Gastroesophageal sphincter (tissue), 4 donors: ENCODE measurements around the gene PTPRN2. TPM values are rescaled to one million over a fixed set of nuclear protein-coding genes. Genes with fewer than 3 reads are reported as not detected.

Source experiments
- ATAC-seq: fragments of 150-250 bp; one replicate; pipeline ENCODE4 v1.9.1; 2016; ENCODE audit warnings: mild to moderate bottlenecking, moderate library complexity
- H3K27ac ChIP-seq, 4 donors: fragments of 200-600 bp; sonication (generic) in 3 of 4; 1 replicate in 3 of 4; 2 replicates in 1 of 4; pipeline ENCODE4 v1.5.1; 2016 to 2019
- H3K27me3 ChIP-seq: fragments of 200-600 bp; sonication (generic); one replicate; pipeline ENCODE4 v1.5.1; 2019
- H3K36me3 ChIP-seq, 2 donors: fragments of 200-600 bp; sonication (generic); one replicate each; pipeline ENCODE4 v1.5.1; 2019; ENCODE audit warnings: control low read depth in 1 of 2
- H3K4me1 ChIP-seq, 3 donors: fragments of 200-600 bp; sonication (generic); 1 replicate in 2 of 3; 2 replicates in 1 of 3; pipeline ENCODE4 v1.5.1; 2016 to 2019; ENCODE audit warnings: control low read depth in 2 of 3
- H3K4me3 ChIP-seq, 2 donors: fragments of 200-600 bp; sonication (generic); one replicate each; pipeline ENCODE4 v1.5.1; 2019; ENCODE audit warnings: mild to moderate bottlenecking in 1 of 2, moderate library complexity in 1 of 2
- H3K9me3 ChIP-seq, 3 donors: fragments of 200-600 bp; sonication (generic); one replicate each; pipeline ENCODE4 v1.5.1; 2017 to 2019; ENCODE audit warnings: control low read depth in 2 of 3
- CTCF ChIP-seq, 4 experiments: fragments of 200-600 bp in 2 of 4; fragments of 450-650 bp in 2 of 4; sonication (generic) in 1 of 4; IDR thresholded peaks; one replicate each; pipeline ENCODE4 v1.5.1; 2017 to 2019; ENCODE audit warnings: antibody characterized with exemption in 4 of 4, mild to moderate bottlenecking in 2 of 4, moderate library complexity in 2 of 4
- EP300 ChIP-seq: sonication (generic); formaldehyde crosslinking; IDR thresholded peaks from one replicate; pipeline ENCODE4 v1.6.1; 2017; ENCODE audit warnings: antibody characterized with exemption, mild to moderate bottlenecking
- POLR2A ChIP-seq, 2 donors: fragments of 450-650 bp; IDR thresholded peaks; one replicate each; pipeline ENCODE4 v1.6.1; 2017; ENCODE audit warnings: antibody characterized with exemption in 2 of 2, mild to moderate bottlenecking in 2 of 2, moderate library complexity in 1 of 2
- POLR2AphosphoS5 ChIP-seq: sonication (generic); formaldehyde crosslinking; IDR thresholded peaks from one replicate; pipeline ENCODE4 v1.6.1; 2017; ENCODE audit warnings: antibody characterized with exemption
- WGBS, 2 donors: methylation state at CpG; one replicate each; pipeline ENCODE4 v1.1.5; 2018; ENCODE audit warnings: low coverage in 1 of 2; 5-methylcytosine and 5-hydroxymethylcytosine counted together
- total RNA-seq, 4 donors: library from RNA; depleted of rRNA; stranded (reverse); fragments of >200 nt; gene quantifications; one replicate each; pipeline ENCODE4 v1.1.0, GENCODE V29; 2016

The PTPRN2 gene
- total RNA-seq, 4 donors from 2014 or later: 1.7 to 4.7 (median 3.3) TPM

- Histone ChIP-seq H3K4me3 (no peak overlapping the region), H3K27ac (no peak overlapping the region), H3K4me1 (no peaks in the 10 kb centered on the region), H3K9me3 (no peaks in the 10 kb centered on the region), H3K36me3 (no peaks in the 10 kb centered on the region), H3K27me3 (no peaks in the 10 kb centered on the region)
- ATAC-seq: no peak
- WGBS, 2 donors: 75% methylated on average over 11 of the region's 11 CpGs; no CpG with 5 or more reads in 1 of the 2 donors
- TF ChIP-seq EP300 (no peak), CTCF (IDR thresholded peaks at IDR 0.05) (no peak), POLR2A (IDR thresholded peaks at IDR 0.05) (no peak), POLR2AphosphoS5 (no peak)
Measured at GRCh38 chr7:157900011-157900410, 687.6 kb downstream of the PTPRN2 start.

GRCh38 chr7:157898802-157899505, 688.7 kb downstream of the PTPRN2 start:
- no peaks in the 10 kb centered on the region for H3K4me1 ChIP-seq
- no peak overlapping the region for H3K27ac ChIP-seq
- H3K36me3 ChIP-seq: no peaks in the 10 kb centered on the region
- no peaks in the 10 kb centered on the region for H3K9me3 ChIP-seq
- TF ChIP-seq POLR2A (IDR thresholded peaks at IDR 0.05) (no peak), POLR2AphosphoS5 (no peak), EP300 (no peak), CTCF (IDR thresholded peaks at IDR 0.05) (no peak)
- 67 to 68% methylated on average over 12 to 15 of the region's 17 CpGs for WGBS, 2 donors
- no peak overlapping the region for H3K4me3 ChIP-seq
- no peak for ATAC-seq
- peaks cover 5% of the 10 kb centered on the region for H3K27me3 ChIP-seq

- no peak for ATAC-seq
- Histone ChIP-seq H3K4me3 (no peak overlapping the region), H3K4me1 (no peaks in the 10 kb centered on the region), H3K27ac (no peak overlapping the region), H3K36me3 (no peaks in the 10 kb centered on the region), H3K27me3 (peaks cover 9% of the 10 kb centered on the region), H3K9me3 (no peaks in the 10 kb centered on the region)
- no peak for TF ChIP-seq CTCF (IDR thresholded peaks at IDR 0.05)
- TF ChIP-seq EP300: no peak
- TF ChIP-seq POLR2A (IDR thresholded peaks at IDR 0.05): no peak
- TF ChIP-seq POLR2AphosphoS5: no peak
- 80 to 83% methylated on average over 6 to 11 of the region's 11 CpGs for WGBS, 2 donors
Measured at GRCh38 chr7:157898261-157898660, 689.4 kb downstream of the PTPRN2 start.

DNA sequence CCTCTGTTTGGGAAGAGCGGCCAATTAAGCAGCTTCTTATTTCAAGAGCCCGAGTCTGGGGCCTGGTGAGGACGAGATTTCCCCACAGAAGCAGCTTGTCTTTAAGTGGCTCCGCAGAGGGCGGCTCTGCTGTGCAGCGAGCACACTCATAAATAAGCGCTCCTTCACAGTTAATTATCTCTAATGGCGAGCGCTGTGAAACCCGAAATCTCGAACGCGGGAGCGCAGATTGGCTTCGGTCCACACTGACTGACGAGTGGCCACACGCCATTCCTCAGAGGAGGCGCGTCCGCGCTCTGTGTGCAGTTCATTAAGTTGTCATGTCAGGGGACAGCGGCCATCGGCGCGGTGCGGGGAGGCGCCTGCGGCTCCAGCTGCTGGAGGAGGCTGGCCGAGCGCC, 689.9 kb downstream of the PTPRN2 start:
- Histone ChIP-seq H3K27ac (no peak overlapping the region), H3K9me3 (no peaks in the 10 kb centered on the region), H3K4me1 (no peaks in the 10 kb centered on the region), H3K4me3 (no peak overlapping the region), H3K27me3 (peaks cover 15% of the 10 kb centered on the region), H3K36me3 (no peaks in the 10 kb centered on the region)
- TF ChIP-seq POLR2A (IDR thresholded peaks at IDR 0.05) (no peak), CTCF (IDR thresholded peaks at IDR 0.05) (no peak), POLR2AphosphoS5 (no peak), EP300 (no peak)
- WGBS, 2 donors: 90% methylated on average over 4 of the region's 30 CpGs; no CpG with 5 or more reads in 1 of the 2 donors
- no peak for ATAC-seq
